Posterior cingulate gyrus (tissue), 11 donors: ENCODE data around the gene MVK.
A peak's percentile ranks its signal among the peaks of the same experiment; 100 is the strongest.

ENCODE experiments used
- DNase-seq, 10 donors: peaks; one replicate each; pipeline versions ENCODE4 v3.0.0 to v3.0.0-alpha.2; 2020 to 2021; ENCODE audit warnings: mixed read lengths in 3 of 10
- intact Hi-C: fragments of 100-400 bp; cut with DNase I; formaldehyde crosslinking; loops from one replicate; pipeline ENCODE4 v1.15.1; 2023

Gene MVK

DNA sequence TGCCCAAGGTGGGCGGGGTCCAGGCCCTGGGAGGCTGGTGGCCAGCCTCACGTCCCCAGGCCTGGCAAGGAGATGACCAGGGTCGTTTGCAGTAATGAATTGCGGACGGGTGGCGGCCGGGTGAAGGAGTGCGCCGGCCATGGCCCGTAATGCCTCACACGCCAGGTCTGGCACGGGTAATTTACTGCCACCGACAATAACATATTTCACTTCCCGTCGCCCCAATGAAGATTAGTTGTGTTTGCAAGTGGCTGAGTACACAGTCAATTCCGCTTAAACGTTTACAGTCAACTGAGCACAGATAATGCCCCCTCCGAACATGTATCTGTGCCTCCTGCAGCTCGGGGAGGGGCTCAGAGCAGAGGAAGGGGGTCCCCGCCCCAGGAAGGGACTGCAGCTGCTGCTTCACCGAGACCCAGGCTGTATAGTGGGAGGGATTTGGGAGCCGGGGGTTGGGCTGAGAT is 48.3 kb downstream of the MVK start:
- intact Hi-C loops: no loop called here

DNA sequence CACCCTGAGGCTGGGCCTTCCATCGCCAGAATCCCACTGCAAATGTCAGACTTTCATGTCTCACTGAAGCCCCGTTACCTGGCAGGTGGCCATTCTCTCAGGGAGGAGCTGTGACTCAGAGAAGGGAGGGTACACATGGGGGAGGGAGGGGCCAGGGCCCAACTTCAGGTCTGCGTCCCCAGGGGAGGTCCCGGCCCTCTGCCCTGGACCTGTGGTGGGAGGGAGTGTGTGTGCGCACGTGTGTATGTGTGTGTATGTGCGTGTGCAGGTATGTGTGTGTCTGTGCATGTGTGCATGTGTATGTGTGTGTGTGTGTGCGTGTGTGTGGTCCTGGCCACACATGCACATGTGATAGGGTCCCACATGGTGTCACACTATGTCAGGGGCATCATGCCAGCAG is 50.9 kb downstream of the MVK start:
- intact Hi-C loops: no loop called here
- no peak for DNase-seq

More for the DNA sequence above, 48.3 kb downstream of the MVK start:
- no peak for DNase-seq

DNA sequence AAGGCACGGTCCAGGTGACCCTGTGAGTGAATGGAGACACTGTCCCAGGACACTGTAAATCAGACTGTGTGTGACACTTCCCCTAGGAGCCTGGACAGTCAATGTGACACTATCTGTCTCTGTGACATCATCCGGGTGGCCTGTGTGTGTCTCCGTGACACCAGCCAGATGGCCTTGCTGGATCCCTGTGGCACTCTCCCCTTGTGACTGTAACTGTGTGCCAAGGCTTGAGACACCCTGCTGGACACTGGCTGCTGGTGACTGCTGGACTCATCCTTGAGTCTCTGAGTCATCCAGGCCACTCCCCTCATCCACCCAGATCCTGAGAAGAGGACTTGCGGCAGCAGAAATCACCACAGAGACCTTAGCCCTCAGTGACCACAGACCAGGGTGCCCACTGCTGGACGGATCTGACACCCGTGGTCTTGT is 51.6 kb downstream of the MVK start:
- peak; percentile 71 to 98 (median 84) for DNase-seq
- intact Hi-C loops: no loop called here

DNA sequence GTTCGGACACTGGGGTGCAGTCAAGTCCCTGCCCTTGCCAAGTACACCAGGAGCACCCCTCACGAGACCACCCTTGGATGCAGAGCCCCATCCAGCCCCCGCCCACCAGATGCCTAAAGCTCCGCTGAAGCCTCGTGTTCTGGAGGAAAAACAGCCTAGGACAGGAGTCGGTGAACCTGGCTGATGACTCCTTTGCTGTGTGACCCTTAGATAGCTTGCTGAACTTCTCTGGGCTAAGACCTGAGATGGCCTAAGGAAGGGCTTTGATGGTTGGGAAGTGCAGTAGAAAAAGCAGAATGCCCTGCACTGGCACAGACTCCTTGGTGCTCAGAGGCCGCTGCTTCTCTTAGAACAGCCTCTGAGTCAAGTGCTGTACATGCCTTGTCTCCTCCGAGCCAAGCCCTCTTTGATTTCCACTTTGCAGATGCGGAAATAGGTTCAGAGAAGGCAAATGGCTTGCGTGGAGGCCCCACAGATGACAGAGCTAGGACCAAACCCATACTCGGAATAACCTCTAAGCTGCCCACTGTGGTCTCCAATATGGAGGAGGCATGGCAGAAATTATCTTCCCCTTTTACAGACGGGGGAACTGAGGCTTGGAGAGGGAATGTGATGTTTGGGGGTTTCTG is 52.3 kb downstream of the MVK start:
- no peak for DNase-seq
- intact Hi-C loops: loop anchor here (2.0 kb wide), 1 partner anchor 101 kb away; no protein-coding TSS in a partner anchor

DNA sequence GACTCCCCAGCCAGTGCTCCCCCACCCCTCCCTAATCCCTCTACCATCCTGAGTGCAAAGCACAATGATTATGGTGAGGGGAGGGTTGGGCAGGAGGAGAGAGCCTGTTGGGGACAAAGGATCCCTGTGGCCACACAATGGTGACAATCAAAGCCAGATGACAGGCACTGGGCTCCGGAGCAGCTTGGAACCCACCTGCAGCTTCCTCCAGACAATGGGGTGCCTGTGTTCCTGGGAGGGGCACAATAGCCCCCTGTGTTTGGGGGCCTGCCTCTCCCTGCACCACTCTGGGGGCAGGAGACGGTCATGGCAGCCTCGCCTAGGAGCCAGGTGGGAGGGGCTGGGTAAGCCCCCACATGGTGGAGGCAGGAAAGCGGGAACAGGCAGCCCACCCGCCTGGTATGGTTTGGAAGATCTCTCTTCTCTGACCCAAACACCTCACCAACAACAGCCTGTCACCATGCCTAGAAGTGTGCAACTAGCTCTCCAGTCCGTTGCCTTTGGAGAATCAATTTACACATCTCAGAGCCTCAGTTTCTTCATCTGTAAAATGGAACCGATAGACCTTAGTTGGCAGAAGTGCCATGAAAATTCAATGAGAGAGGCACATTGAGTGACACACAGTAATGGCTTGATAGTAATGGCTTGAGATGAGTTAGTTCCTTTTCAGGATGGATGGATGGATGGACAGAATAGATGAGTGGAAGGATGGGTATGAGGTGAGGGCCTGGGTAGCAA is 53.0 kb downstream of the MVK start:
- peak; percentile 69 to 98 (median 84) for DNase-seq
- intact Hi-C loops: loop anchor here (2.0 kb wide), 1 partner anchor 100 kb away; no protein-coding TSS in a partner anchor

DNA sequence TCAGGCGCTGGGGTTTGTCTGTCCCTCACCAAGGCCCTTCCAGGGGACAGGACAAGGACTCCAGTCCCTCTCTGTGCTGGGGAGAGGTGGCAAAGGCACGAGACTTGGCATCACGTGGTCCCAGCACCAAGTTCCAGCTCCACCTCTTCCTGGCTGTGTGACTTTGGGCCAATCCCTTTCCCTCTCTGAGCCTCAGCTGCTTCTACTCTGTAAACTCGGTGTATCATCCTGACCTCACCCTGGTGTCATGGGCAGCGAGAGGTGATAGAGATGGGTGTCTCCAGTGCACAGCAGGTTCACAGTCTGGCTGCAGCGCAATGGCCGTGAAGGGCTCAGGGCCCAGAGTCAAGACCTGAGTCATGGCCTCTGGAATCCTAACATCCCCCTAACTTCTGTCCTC is 54.0 kb downstream of the MVK start:
- DNase-seq: peak in 1 of 10 donors; percentile 70
- intact Hi-C loops: loop anchor here (2.0 kb wide), 1 partner anchor 99 kb away; no protein-coding TSS in a partner anchor

DNA sequence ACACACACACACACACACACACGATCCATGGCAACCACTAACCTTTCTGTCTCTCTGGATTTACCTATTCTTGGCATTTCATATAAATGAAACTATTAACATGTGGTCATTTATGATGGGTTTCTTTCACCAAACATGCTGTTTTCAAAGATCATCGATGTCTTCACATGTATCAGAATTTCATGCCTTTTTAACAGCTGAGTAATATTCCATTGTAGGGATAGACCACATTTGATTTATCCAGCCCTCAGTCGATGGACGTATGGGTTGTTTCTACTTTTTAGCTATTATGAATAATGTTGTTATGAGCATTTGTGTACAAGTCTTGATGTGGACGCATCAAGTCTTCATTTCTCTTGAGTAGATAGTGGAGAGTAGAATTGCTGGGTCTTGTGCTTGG is 56.5 kb downstream of the MVK start:
- intact Hi-C loops: no loop called here
- no peak for DNase-seq

DNA sequence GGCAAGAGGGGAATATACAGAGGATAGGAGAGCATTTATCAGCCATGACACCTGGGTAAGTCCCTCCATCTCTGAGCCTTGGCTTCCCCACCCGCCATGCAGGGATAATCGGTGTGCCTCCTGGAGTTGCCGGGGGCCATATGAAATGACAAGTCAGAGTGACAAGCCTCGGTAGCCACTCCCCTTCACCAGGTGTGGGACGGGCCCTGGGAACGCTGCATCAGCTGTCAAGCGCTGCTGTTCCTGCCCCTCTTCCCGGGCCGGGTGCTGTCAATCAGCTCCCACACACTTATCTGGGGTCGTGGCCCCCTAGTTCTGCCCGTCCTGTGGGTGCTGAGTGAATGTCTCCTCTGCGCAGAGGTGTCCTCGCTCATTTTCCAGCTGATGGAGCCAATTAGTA is 57.2 kb downstream of the MVK start:
- DNase-seq: no peak
- intact Hi-C loops: no loop called here

DNA sequence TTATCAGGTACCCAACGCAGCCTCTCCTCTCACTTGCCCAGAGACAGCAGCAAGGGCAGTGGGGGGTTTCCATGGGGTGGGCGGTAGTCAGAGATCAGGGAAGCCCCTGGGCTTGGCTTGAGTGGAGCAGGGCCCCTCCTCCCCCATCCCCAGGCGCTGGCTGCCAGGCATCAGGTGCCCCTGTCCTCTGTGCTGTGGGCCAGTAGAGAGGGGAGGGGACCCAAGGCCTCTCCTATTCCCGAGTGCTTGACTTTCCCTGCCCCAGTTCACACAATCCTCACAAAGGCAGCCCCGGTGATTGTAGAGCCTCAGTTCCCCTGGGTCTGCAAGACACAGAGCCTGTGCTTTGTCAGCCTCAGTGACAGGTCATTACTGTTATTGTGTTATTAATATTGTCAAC is 57.7 kb downstream of the MVK start:
- no peak for DNase-seq
- intact Hi-C loops: no loop called here

DNA sequence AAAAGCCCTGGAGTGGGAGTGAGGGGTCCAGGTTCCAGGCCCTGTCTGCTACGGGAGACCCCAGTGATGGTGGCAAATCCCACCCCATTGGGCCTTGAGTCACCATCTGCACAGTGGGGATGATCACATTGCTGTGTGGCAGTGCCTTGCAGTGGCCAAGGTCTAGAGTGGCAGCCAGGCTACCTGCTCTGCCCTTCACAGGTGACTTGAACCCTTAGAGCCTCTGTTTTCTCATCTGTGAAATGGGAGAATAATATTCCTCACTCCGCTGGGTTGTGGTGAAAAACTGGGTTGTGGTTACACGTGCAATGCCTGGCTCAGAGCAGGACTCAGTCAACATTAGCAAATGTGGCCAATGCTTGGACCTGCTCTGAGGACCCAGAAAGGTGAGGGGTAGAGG is 58.2 kb downstream of the MVK start:
- DNase-seq: no peak
- intact Hi-C loops: no loop called here

DNA sequence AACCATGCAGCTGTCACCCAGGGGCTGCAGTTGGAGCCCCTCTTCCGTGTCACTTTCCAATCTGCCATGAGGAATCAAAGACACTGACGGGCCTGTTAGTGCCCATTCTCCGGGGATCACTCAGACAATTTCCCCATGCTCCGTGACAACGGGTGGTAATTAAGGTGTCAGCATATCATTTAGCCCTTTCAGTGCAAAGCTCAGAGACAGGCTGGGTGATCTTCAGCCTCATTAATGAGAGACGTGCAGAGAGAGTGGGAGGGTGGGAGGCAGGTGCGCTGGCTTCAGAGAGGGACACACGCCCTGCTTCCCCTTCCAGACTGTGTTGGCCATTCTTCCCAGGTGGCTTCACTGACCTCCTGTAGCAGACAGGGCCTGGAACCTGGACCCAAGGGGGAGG is 58.7 kb downstream of the MVK start:
- intact Hi-C loops: no loop called here
- DNase-seq: no peak

DNA sequence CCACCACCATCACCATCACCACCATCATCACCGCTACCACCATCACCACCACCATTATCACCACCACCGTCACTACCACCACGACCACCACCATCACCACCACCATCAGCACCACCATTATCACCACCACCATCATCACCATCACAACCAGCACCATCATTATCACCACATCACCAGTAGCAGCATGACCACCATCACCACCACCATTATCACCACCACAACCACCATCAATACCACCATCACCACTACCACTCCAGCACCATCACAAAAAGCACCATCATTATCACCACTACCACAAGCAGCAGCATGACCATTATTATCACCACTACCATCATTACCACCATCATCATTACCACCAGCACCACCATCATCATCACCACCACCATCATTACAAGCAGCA is 62.1 kb downstream of the MVK start:
- intact Hi-C loops: no loop called here
- DNase-seq: no peak

DNA sequence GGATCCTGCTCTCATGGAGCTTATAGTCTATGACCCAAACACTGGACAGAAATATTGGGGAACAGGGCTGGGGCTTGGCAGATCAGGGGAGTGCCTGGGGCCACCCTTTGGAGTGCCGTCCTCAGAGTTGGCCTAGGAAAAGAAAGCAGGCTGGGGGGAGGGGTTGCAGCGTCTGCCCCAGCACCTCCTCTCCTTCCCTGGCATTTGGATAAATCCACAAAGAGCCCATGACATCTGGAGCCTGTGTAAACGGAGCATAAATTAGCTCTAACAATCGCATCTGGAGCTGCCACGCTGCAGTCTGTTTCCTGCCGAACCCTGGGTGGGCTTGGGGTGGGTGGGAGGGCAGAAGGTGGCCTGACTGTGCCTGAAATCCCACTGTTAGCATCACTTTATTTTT is 63.8 kb downstream of the MVK start:
- intact Hi-C loops: no loop called here
- peak in 1 of 10 donors; percentile 21 for DNase-seq

DNA sequence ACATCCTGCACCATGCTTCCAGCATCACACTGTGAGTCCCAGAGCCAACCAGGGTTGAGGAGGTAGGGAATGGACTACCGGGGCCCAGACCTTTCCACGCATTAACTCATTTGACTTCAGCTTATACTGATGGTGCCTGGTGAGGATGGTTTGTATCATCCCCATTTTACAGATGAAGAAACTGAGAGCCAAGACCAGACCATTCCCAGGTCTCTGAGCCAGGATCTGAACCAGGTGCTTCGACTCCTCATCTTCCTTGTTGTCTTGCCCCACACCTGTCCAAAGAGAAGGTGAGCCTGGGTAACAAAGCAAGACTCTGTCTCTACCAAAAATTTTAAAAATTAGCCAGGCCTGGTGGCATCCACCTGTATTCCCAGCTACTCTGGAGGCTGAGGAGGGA is 64.4 kb downstream of the MVK start:
- intact Hi-C loops: no loop called here
- peak in 1 of 10 donors; percentile 17 for DNase-seq

DNA sequence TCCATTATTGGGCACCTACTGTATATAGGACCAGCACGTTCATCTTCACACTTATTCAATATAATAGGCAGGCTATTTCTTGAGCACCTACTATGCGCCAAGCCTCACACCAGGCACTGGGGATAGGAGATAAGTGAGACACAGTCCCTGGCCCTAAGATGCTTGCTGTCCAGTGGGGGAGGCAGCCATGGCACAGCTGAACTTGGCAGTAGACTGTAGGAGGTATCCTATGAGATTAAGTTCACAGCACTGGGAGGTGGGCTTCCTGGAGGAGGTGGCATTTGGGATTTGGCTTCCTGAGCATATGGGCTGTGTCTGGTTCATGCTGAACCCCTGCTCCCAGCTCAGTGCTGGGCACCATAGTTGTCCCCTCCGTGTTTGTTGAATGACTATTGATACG is 65.1 kb downstream of the MVK start:
- peak in 1 of 10 donors; percentile 26 for DNase-seq
- intact Hi-C loops: no loop called here

DNA sequence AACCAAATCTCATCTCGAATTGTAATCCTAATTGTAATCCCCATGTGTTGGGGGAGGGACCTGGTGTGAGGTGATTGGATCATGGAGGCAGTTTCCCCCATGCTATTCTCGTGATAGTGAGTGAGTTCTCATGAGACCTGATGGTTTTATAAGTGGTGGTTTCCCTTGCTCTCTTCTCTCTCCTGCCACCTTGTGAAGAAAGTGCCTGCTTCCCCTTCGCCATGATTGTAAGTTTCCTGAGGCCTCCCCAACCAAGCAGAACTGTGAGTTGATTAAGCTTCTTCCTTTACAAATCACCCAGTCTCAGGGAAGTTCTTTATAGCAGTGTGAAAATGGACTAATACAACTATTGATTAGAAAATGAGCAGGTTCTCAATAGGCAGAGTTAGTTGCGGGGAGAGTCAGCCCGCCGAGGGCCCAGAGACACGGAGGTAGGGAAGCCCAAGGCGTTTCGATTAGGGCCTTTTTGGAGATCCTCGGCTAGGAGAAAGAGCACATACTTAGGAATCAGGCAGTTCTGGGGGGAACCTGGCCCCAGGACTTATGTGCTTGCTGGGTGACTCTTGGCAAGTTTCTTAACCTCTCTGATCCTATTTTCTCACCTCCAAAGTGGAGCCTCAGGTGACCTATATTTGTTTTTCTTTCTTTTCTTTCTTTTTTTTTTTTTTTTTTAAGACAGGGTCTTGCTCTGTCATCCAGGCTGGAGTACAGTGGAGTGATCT is 65.7 kb downstream of the MVK start:
- peak in 1 of 10 donors; percentile 34 for DNase-seq
- intact Hi-C loops: no loop called here

DNA sequence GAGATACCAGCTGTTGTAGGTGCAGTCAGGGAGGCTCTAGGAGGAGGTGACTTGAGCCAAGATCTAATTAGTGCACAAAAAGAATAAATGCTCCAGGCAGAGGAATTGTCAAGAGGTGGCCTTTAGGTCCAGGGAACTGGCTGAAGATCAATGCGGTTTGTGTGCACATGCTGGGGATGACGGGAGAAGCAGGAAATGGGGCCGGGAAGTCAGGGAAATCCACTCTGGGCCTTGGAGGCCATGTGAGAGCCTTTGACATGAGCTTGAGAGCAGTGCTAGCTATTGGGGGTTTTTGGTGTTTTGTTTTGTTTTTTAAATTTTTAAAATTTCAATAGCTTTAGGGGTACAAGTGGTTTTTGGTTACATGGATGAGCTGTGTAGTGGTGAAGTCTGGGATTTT is 67.4 kb downstream of the MVK start:
- peak in 1 of 10 donors; percentile 7 for DNase-seq
- intact Hi-C loops: no loop called here

DNA sequence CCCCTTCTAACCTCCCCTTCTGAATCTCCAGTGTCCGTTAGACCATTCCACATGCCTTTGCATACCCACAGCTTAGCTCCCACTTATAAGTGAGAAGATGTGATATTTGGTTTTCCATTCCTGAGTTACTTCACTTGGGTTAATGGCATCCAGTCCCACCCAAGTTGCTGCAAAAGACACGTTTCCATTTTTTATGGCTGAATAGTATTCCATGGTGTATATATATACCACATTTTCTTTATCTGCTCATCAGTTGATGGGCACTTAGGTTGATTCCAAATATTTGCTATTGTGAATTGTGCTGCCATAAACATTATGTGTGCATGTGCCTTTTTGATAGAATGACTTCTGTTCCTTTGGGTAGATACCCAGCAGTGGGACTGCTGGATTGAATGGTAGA is 67.8 kb downstream of the MVK start:
- intact Hi-C loops: no loop called here
- no peak for DNase-seq

DNA sequence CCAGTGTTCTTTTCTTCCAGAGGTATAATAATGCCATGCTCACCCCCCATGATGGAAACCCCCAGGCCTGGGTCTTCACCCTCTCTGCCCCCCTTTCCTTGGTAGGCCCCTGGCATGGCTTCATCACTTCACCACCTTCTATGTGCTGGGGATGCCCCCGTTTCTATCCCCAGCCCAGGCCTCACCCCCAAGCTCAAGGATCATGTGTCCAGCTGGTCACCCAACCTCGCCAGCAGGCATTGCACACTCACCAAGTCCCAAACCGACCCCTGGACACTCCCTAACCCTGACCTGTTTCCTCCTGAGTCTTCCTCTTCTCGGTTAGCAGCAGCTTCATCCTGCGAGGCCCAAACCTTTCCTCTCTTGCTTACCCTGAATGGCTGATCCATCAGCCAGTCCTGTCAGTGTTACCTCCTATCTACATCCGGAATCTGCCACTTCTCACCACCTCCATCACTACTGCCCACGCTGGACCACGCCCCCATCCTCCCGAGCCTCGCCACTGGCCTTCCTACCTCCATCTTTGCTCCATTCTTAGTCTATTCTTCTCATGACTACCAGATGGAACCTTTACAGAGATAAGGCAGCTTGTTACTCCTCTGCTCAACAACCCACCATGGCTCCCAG is 69.0 kb downstream of the MVK start:
- intact Hi-C loops: no loop called here
- DNase-seq: peak in 2 of 10 donors; percentile 45 to 70

DNA sequence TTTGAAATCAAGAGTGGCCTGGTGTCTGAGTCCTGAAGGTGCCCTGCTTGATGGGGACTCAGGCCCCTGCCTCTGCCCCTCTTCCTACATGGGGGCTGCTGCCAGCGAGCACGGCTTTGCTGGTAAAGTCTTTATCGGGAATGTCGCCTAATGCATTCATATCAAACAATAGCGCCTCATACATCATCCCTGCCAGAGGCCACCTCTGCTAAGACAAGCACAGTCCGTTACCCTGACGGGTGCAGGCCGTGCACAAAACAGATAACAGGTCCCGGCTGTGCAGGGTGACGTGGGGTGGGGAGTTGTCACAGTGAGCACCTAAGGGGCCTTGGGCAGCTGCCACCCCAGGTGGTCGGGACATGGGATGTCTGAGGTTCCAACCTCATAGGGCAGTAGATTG is 71.6 kb downstream of the MVK start:
- intact Hi-C loops: no loop called here
- peak in 2 of 10 donors; percentile 47 to 51 for DNase-seq

DNA sequence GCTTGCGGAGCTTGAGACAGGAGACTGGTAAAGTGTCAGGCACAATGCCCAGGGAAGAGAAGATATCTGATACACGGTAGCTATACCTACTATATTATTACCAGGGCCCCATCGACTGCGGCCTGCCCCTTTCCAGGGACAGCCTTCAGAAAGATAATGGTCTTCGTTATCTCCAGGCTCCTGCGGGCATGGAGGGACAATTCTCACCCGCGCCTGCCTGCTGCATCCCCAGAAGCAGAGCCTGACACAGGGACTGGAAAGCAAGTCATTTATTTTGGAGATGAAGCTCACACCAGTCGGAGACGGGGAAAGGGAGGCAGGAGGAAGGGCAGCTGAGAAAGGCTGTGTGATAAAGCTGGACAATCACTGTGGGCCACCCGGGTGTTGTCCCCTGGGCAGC is 72.1 kb downstream of the MVK start:
- intact Hi-C loops: no loop called here

More for the DNA sequence above, 72.1 kb downstream of the MVK start:
- DNase-seq: peak in 2 of 10 donors; percentile 2 to 55
